Keratinocyte (primary cell): Measurements from ENCODE around the gene EGLN1. TPM values are rescaled to one million over a fixed set of nuclear protein-coding genes. Genes with fewer than 3 reads are reported as not detected.
A peak's percentile ranks its signal among the peaks of the same experiment; 100 is the strongest.

Source experiments
- DNase-seq: peaks from one replicate; pipeline ENCODE4 v3.0.0-alpha.2; 2011; ENCODE audit warnings: low read depth, missing footprints, low spot score
- FAIRE-seq: peaks from 2 replicates; lab custom pipeline; 2011; peaks lifted over from hg19 to GRCh38; lab: Jason Lieb, UNC
- H2AFZ ChIP-seq: 2 replicates; pipeline ENCODE4 v1.6.0; 2012; ENCODE audit warnings: low read length, control low read depth, inconsistent platforms; ENCODE audit not compliant: control insufficient read depth
- H3K27ac ChIP-seq: 2 replicates; pipeline ENCODE4 v1.5.1; 2011; ENCODE audit warnings: low read length; ENCODE audit not compliant: control insufficient read depth, insufficient read depth
- H3K27me3 ChIP-seq: 3 replicates; pipeline ENCODE4 v1.6.0; 2011; ENCODE audit warnings: low read length; ENCODE audit not compliant: control insufficient read depth, insufficient read depth; ENCODE audit errors: extremely low read depth
- H3K36me3 ChIP-seq, 2 experiments: 2 replicates in 1 of 2; 3 replicates in 1 of 2; pipeline ENCODE4 v1.5.1; 2011; ENCODE audit warnings: low read length in 2 of 2, mild to moderate bottlenecking in 1 of 2; ENCODE audit not compliant: control insufficient read depth in 2 of 2, insufficient read depth in 2 of 2; ENCODE audit errors: extremely low read depth in 1 of 2
- H3K4me1 ChIP-seq: 3 replicates; pipeline ENCODE4 v1.5.1; 2011; ENCODE audit warnings: low read length; ENCODE audit not compliant: control insufficient read depth, insufficient read depth; ENCODE audit errors: extremely low read depth
- H3K4me2 ChIP-seq: 3 replicates; pipeline ENCODE4 v1.6.0; 2011; ENCODE audit warnings: low read depth, low read length; ENCODE audit not compliant: control insufficient read depth, insufficient read depth; ENCODE audit errors: extremely low read depth
- H3K4me3 ChIP-seq, 3 experiments: fragments of 200-600 bp in 1 of 3; sonication (generic) in 1 of 3; 2 replicates in 2 of 3; 3 replicates in 1 of 3; pipeline ENCODE4 v1.5.1; 2011 to 2016; ENCODE audit warnings: low read length in 3 of 3, mild to moderate bottlenecking in 3 of 3, control low read depth in 2 of 3, inconsistent platforms in 1 of 3, low read depth in 1 of 3, mixed read lengths in 1 of 3, mixed run types in 1 of 3, moderate library complexity in 1 of 3; ENCODE audit not compliant: control insufficient read depth in 2 of 3, insufficient read depth in 2 of 3; ENCODE audit errors: extremely low read depth in 1 of 3
- H3K79me2 ChIP-seq: 2 replicates; pipeline ENCODE4 v1.6.0; 2012; ENCODE audit warnings: low read length; ENCODE audit not compliant: control insufficient read depth, insufficient read depth
- H3K9ac ChIP-seq: 3 replicates; pipeline ENCODE4 v1.6.0; 2011; ENCODE audit warnings: low read length; ENCODE audit not compliant: control insufficient read depth, insufficient read depth; ENCODE audit errors: extremely low read depth
- H3K9me1 ChIP-seq: 3 replicates; pipeline ENCODE4 v1.6.0; 2011; ENCODE audit warnings: low read length; ENCODE audit not compliant: control insufficient read depth, insufficient read depth; ENCODE audit errors: extremely low read depth
- H3K9me3 ChIP-seq: 2 replicates; pipeline ENCODE4 v1.5.1; 2012; ENCODE audit warnings: low read depth, low read length; ENCODE audit not compliant: control insufficient read depth
- H4K20me1 ChIP-seq: 3 replicates; pipeline ENCODE4 v1.6.0; 2011; ENCODE audit warnings: low read length; ENCODE audit not compliant: control insufficient read depth, insufficient read depth; ENCODE audit errors: extremely low read depth
- CTCF ChIP-seq, 3 experiments: IDR thresholded peaks in 1 of 3; conservative IDR thresholded peaks in 1 of 3; optimal IDR thresholded peaks in 1 of 3; 2 replicates in 2 of 3; 3 replicates in 1 of 3; pipeline versions ENCODE3 to v1.5.1; 2011; ENCODE audit warnings: low read length in 3 of 3, mild to moderate bottlenecking in 3 of 3, moderate library complexity in 2 of 3, control low read depth in 1 of 3, inconsistent platforms in 1 of 3; ENCODE audit not compliant: insufficient read depth in 2 of 3; ENCODE audit errors: extremely low read depth in 1 of 3
- EZH2 ChIP-seq: IDR thresholded peaks from one replicate; pipeline ENCODE4 v1.6.1; 2012; ENCODE audit warnings: inconsistent platforms, mild to moderate bottlenecking, low read length, moderate library complexity
- dilution Hi-C: fragments of 300-500 bp; cut with MboI; formaldehyde crosslinking; loops from one replicate; pipeline ENCODE4 v1.7.0; 2020; ENCODE audit warnings: low sequenced_read_pairs; ENCODE audit not compliant: extremely low pct_ligation_motif_present
- polyA plus RNA-seq, 5 experiments: library from polyadenylated mRNA; depleted of rRNA in 3 of 5; stranded (reverse) in 3 of 5; stranded (forward) in 1 of 5; unstranded in 1 of 5; fragments of >200 nt; gene quantifications; 1 replicate in 1 of 5; 2 replicates in 3 of 5; 3 replicates in 1 of 5; pipeline versions ENCODE4 v1.2.1 to v1.2.3, GENCODE V29; 2011 to 2012; ENCODE audit warnings: missing spikeins in 2 of 5, low read depth in 1 of 5, low replicate concordance in 1 of 5

EGLN1 gene
- polyA plus RNA-seq, 1 donor (not counting 4 experiments of a cell fraction or from before 2014, with no cell fraction given), result 34.1 TPM

GRCh38 chr1:231419147-231419546 is 2.9 kb downstream of the EGLN1 start:
- H3K4me3 ChIP-seq, result peak overlapping the region; percentile 88 to 95 (median 94)
- peaks cover 2% of the 10 kb centered on the region for H4K20me1 ChIP-seq
- peak overlapping the region; percentile 65 for H3K27ac ChIP-seq
- FAIRE-seq, result no peak
- H3K9me3 ChIP-seq, result no peaks in the 10 kb centered on the region
- dilution Hi-C loops, result no loop called here
- H3K4me1 ChIP-seq, result peaks cover 39% of the 10 kb centered on the region
- H3K27me3 ChIP-seq, result no peaks in the 10 kb centered on the region
- H3K4me2 ChIP-seq, result peak overlapping the region; percentile 99
- H2AFZ ChIP-seq, result no peak overlapping the region
- H3K9ac ChIP-seq, result peak overlapping the region; percentile 76
- H3K79me2 ChIP-seq, result peaks cover 74% of the 10 kb centered on the region
- H3K36me3 ChIP-seq, result peaks cover 0 to 2% of the 10 kb centered on the region in 2 experiments
- H3K9me1 ChIP-seq, result peaks cover 2% of the 10 kb centered on the region
- DNase-seq, result no peak
- no peak for TF ChIP-seq CTCF (optimal IDR thresholded peaks at IDR 0.05 in 1 of 3, IDR thresholded peaks at IDR 0.05 in 1 of 3, conservative IDR thresholded peaks at IDR 0.05 in 1 of 3; ENCODE audit: extremely low read depth in 1 of 3, insufficient read depth in 2 of 3, low read length in 3 of 3)
- TF ChIP-seq EZH2, result no peak

GRCh38 chr1:231418741-231419107 is 3.4 kb downstream of the EGLN1 start:
- no peaks in the 10 kb centered on the region for H3K27me3 ChIP-seq
- H3K4me1 ChIP-seq, result peaks cover 39% of the 10 kb centered on the region
- no peak overlapping the region for H2AFZ ChIP-seq
- peak overlapping the region; percentile 88 to 95 (median 94) for H3K4me3 ChIP-seq
- dilution Hi-C loops, result no loop called here
- H4K20me1 ChIP-seq, result peaks cover 2% of the 10 kb centered on the region
- no peak for FAIRE-seq
- H3K79me2 ChIP-seq, result peaks cover 78% of the 10 kb centered on the region
- H3K27ac ChIP-seq, result peak overlapping the region; percentile 57
- no peak for DNase-seq
- H3K9me3 ChIP-seq, result no peaks in the 10 kb centered on the region
- H3K9ac ChIP-seq, result peak overlapping the region; percentile 76
- H3K36me3 ChIP-seq, result peaks cover 0 to 2% of the 10 kb centered on the region in 2 experiments
- TF ChIP-seq EZH2 (no peak), CTCF (optimal IDR thresholded peaks at IDR 0.05 in 1 of 3, IDR thresholded peaks at IDR 0.05 in 1 of 3, conservative IDR thresholded peaks at IDR 0.05 in 1 of 3; ENCODE audit: extremely low read depth in 1 of 3, insufficient read depth in 2 of 3, low read length in 3 of 3) (no peak)
- H3K9me1 ChIP-seq, result peaks cover 2% of the 10 kb centered on the region
- H3K4me2 ChIP-seq, result peak overlapping the region; percentile 99
